ENCODE results near the gene MCM3AP.

- TF ChIP-seq ARNTL (CRISPR knock-in tag; IDR thresholded peaks at IDR 0.05; ENCODE audit: borderline replicate concordance, low read depth) = no peak
- no peak for TF ChIP-seq TOX (CRISPR knock-in tag; IDR thresholded peaks at IDR 0.05; ENCODE audit: borderline replicate concordance)
- TF ChIP-seq TSHZ2 (CRISPR knock-in tag; IDR thresholded peaks at IDR 0.05) = no peak
- TF ChIP-seq ZNF565 (CRISPR knock-in tag; conservative IDR thresholded peaks at IDR 0.05; ENCODE audit: low read depth) = no peak
- TF ChIP-seq, protein P1, sequence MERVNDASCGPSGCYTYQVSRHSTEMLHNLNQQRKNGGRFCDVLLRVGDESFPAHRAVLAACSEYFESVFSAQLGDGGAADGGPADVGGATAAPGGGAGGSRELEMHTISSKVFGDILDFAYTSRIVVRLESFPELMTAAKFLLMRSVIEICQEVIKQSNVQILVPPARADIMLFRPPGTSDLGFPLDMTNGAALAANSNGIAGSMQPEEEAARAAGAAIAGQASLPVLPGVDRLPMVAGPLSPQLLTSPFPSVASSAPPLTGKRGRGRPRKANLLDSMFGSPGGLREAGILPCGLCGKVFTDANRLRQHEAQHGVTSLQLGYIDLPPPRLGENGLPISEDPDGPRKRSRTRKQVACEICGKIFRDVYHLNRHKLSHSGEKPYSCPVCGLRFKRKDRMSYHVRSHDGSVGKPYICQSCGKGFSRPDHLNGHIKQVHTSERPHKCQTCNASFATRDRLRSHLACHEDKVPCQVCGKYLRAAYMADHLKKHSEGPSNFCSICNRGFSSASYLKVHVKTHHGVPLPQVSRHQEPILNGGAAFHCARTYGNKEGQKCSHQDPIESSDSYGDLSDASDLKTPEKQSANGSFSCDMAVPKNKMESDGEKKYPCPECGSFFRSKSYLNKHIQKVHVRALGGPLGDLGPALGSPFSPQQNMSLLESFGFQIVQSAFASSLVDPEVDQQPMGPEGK (CRISPR knock-in tag; IDR thresholded peaks at IDR 0.05; ENCODE audit: borderline replicate concordance) = no peak
- no peak for TF ChIP-seq RARB (CRISPR knock-in tag; IDR thresholded peaks at IDR 0.05)
- no peak for TF ChIP-seq ISL1 (CRISPR knock-in tag; IDR thresholded peaks at IDR 0.05)
- TF ChIP-seq CREB5 (CRISPR knock-in tag; IDR thresholded peaks at IDR 0.05; ENCODE audit: low read depth) = no peak
- TF ChIP-seq POU6F1 (CRISPR knock-in tag; IDR thresholded peaks at IDR 0.05; ENCODE audit: borderline replicate concordance, low read depth) = no peak
- no peak for TF ChIP-seq ZNF8 (CRISPR knock-in tag; IDR thresholded peaks at IDR 0.05)
- no peak for TF ChIP-seq CSRNP3 (CRISPR knock-in tag; IDR thresholded peaks at IDR 0.05)
- no peak for TF ChIP-seq PPARA (CRISPR knock-in tag; IDR thresholded peaks at IDR 0.05; ENCODE audit: borderline replicate concordance)
- no peak for TF ChIP-seq SNAI2 (CRISPR knock-in tag; IDR thresholded peaks at IDR 0.05)
These were observed 28.9 kb downstream of the MCM3AP start for GRCh38 chr21:46256501-46256994.
